ENCODE data around the gene APOC4.
"Not testable (repeated sequence)": the region's sequence is repeated elsewhere in the genome, so short reads cannot be mapped to it uniquely, and the experiment has no call there.

The APOC4 gene

GRCh38 chr19:44908074-44908835 is 33.8 kb upstream of the APOC4 start:
- H3K4me3 ChIP-seq (ENCODE audit: low read depth, low read length) = no peak overlapping the region
- no peak for DNase-seq (ENCODE audit: low read depth)
- no peak for TF ChIP-seq CTCF (IDR thresholded peaks at IDR 0.05; ENCODE audit: low read depth, low read length, missing control alignments)

- TF ChIP-seq CTCF (IDR thresholded peaks at IDR 0.05; ENCODE audit: low read depth, low read length, missing control alignments) = no peak
- DNase-seq (ENCODE audit: low read depth) = no peak
- H3K4me3 ChIP-seq (ENCODE audit: low read depth, low read length) = no peak overlapping the region
These were observed 33.2 kb upstream of the APOC4 start for GRCh38 chr19:44908836-44909261.

GRCh38 chr19:44909775-44910174 is 32.3 kb upstream of the APOC4 start:
- no peak overlapping the region for H3K4me3 ChIP-seq (ENCODE audit: low read depth, low read length)
- no peak for DNase-seq (ENCODE audit: low read depth)
- no peak for TF ChIP-seq CTCF (IDR thresholded peaks at IDR 0.05; ENCODE audit: low read depth, low read length, missing control alignments)

- not testable (repeated sequence) for H3K4me3 ChIP-seq (ENCODE audit: low read depth, low read length); DNase-seq (ENCODE audit: low read depth)
These were observed 30.1 kb upstream of the APOC4 start for GRCh38 chr19:44911896-44912295.

GRCh38 chr19:44912854-44913253 is 29.2 kb upstream of the APOC4 start:
- DNase-seq (ENCODE audit: low read depth) = no peak
- H3K4me3 ChIP-seq (ENCODE audit: low read depth, low read length) = no peak overlapping the region

GRCh38 chr19:44913512-44914432 is 28.3 kb upstream of the APOC4 start:
- H3K4me3 ChIP-seq (ENCODE audit: low read depth, low read length); DNase-seq (ENCODE audit: low read depth): not testable (repeated sequence)

More at GRCh38 chr19:44912854-44913253, 29.2 kb upstream of the APOC4 start:
- TF ChIP-seq CTCF (IDR thresholded peaks at IDR 0.05; ENCODE audit: low read depth, low read length, missing control alignments) = no peak

GRCh38 chr19:44914433-44915206 is 27.4 kb upstream of the APOC4 start, which contains the start of gene APOC1:
Gene APOC1 (plus strand): TSS chr19:44914608. CDS start chr19:44914892, 284 bp downstream.
- DNase-seq (ENCODE audit: low read depth) = peak; percentile 65
- H3K4me3 ChIP-seq (ENCODE audit: low read depth, low read length) = peak within 1 kb of the TSS; percentile 60

GRCh38 chr19:44924243-44924725 is 17.8 kb upstream of the APOC4 start:
- no peak overlapping the region for H3K4me3 ChIP-seq (ENCODE audit: low read depth, low read length)
- DNase-seq (ENCODE audit: low read depth) = no peak
- no peak for TF ChIP-seq CTCF (IDR thresholded peaks at IDR 0.05; ENCODE audit: low read depth, low read length, missing control alignments)

Measured in GM12864 (cell line).